Keratinocyte (primary cell): ENCODE measurements around the gene ZC3H12C. TPM values are rescaled to one million over a fixed set of nuclear protein-coding genes. Genes with fewer than 3 reads are reported as not detected.

Source experiments
- DNase-seq: peaks from one replicate; pipeline ENCODE4 v3.0.0-alpha.2; 2011; ENCODE audit warnings: low read depth, missing footprints, low spot score
- FAIRE-seq: peaks from 2 replicates; lab custom pipeline; 2011; peaks lifted over from hg19 to GRCh38; lab: Jason Lieb, UNC
- H2AFZ ChIP-seq: 2 replicates; pipeline ENCODE4 v1.6.0; 2012; ENCODE audit warnings: low read length, control low read depth, inconsistent platforms; ENCODE audit not compliant: control insufficient read depth
- H3K27ac ChIP-seq: 2 replicates; pipeline ENCODE4 v1.5.1; 2011; ENCODE audit warnings: low read length; ENCODE audit not compliant: control insufficient read depth, insufficient read depth
- H3K27me3 ChIP-seq: 3 replicates; pipeline ENCODE4 v1.6.0; 2011; ENCODE audit warnings: low read length; ENCODE audit not compliant: control insufficient read depth, insufficient read depth; ENCODE audit errors: extremely low read depth
- H3K36me3 ChIP-seq, 2 experiments: 2 replicates in 1 of 2; 3 replicates in 1 of 2; pipeline ENCODE4 v1.5.1; 2011; ENCODE audit warnings: low read length in 2 of 2, mild to moderate bottlenecking in 1 of 2; ENCODE audit not compliant: control insufficient read depth in 2 of 2, insufficient read depth in 2 of 2; ENCODE audit errors: extremely low read depth in 1 of 2
- H3K4me1 ChIP-seq: 3 replicates; pipeline ENCODE4 v1.5.1; 2011; ENCODE audit warnings: low read length; ENCODE audit not compliant: control insufficient read depth, insufficient read depth; ENCODE audit errors: extremely low read depth
- H3K4me2 ChIP-seq: 3 replicates; pipeline ENCODE4 v1.6.0; 2011; ENCODE audit warnings: low read depth, low read length; ENCODE audit not compliant: control insufficient read depth, insufficient read depth; ENCODE audit errors: extremely low read depth
- H3K4me3 ChIP-seq, 3 experiments: fragments of 200-600 bp in 1 of 3; sonication (generic) in 1 of 3; 2 replicates in 2 of 3; 3 replicates in 1 of 3; pipeline ENCODE4 v1.5.1; 2011 to 2016; ENCODE audit warnings: low read length in 3 of 3, mild to moderate bottlenecking in 3 of 3, control low read depth in 2 of 3, inconsistent platforms in 1 of 3, low read depth in 1 of 3, mixed read lengths in 1 of 3, mixed run types in 1 of 3, moderate library complexity in 1 of 3; ENCODE audit not compliant: control insufficient read depth in 2 of 3, insufficient read depth in 2 of 3; ENCODE audit errors: extremely low read depth in 1 of 3
- H3K79me2 ChIP-seq: 2 replicates; pipeline ENCODE4 v1.6.0; 2012; ENCODE audit warnings: low read length; ENCODE audit not compliant: control insufficient read depth, insufficient read depth
- H3K9ac ChIP-seq: 3 replicates; pipeline ENCODE4 v1.6.0; 2011; ENCODE audit warnings: low read length; ENCODE audit not compliant: control insufficient read depth, insufficient read depth; ENCODE audit errors: extremely low read depth
- H3K9me1 ChIP-seq: 3 replicates; pipeline ENCODE4 v1.6.0; 2011; ENCODE audit warnings: low read length; ENCODE audit not compliant: control insufficient read depth, insufficient read depth; ENCODE audit errors: extremely low read depth
- H3K9me3 ChIP-seq: 2 replicates; pipeline ENCODE4 v1.5.1; 2012; ENCODE audit warnings: low read depth, low read length; ENCODE audit not compliant: control insufficient read depth
- H4K20me1 ChIP-seq: 3 replicates; pipeline ENCODE4 v1.6.0; 2011; ENCODE audit warnings: low read length; ENCODE audit not compliant: control insufficient read depth, insufficient read depth; ENCODE audit errors: extremely low read depth
- CTCF ChIP-seq, 3 experiments: IDR thresholded peaks in 1 of 3; conservative IDR thresholded peaks in 1 of 3; optimal IDR thresholded peaks in 1 of 3; 2 replicates in 2 of 3; 3 replicates in 1 of 3; pipeline versions ENCODE3 to v1.5.1; 2011; ENCODE audit warnings: low read length in 3 of 3, mild to moderate bottlenecking in 3 of 3, moderate library complexity in 2 of 3, control low read depth in 1 of 3, inconsistent platforms in 1 of 3; ENCODE audit not compliant: insufficient read depth in 2 of 3; ENCODE audit errors: extremely low read depth in 1 of 3
- EZH2 ChIP-seq: IDR thresholded peaks from one replicate; pipeline ENCODE4 v1.6.1; 2012; ENCODE audit warnings: inconsistent platforms, mild to moderate bottlenecking, low read length, moderate library complexity
- dilution Hi-C: fragments of 300-500 bp; cut with MboI; formaldehyde crosslinking; loops from one replicate; pipeline ENCODE4 v1.7.0; 2020; ENCODE audit warnings: low sequenced_read_pairs; ENCODE audit not compliant: extremely low pct_ligation_motif_present
- polyA plus RNA-seq, 5 experiments: library from polyadenylated mRNA; depleted of rRNA in 3 of 5; stranded (reverse) in 3 of 5; stranded (forward) in 1 of 5; unstranded in 1 of 5; fragments of >200 nt; gene quantifications; 1 replicate in 1 of 5; 2 replicates in 3 of 5; 3 replicates in 1 of 5; pipeline versions ENCODE4 v1.2.1 to v1.2.3, GENCODE V29; 2011 to 2012; ENCODE audit warnings: missing spikeins in 2 of 5, low read depth in 1 of 5, low replicate concordance in 1 of 5

ZC3H12C gene
- polyA plus RNA-seq, 1 donor (not counting 4 experiments of a cell fraction or from before 2014, with no cell fraction given), result 13.9 TPM

DNA sequence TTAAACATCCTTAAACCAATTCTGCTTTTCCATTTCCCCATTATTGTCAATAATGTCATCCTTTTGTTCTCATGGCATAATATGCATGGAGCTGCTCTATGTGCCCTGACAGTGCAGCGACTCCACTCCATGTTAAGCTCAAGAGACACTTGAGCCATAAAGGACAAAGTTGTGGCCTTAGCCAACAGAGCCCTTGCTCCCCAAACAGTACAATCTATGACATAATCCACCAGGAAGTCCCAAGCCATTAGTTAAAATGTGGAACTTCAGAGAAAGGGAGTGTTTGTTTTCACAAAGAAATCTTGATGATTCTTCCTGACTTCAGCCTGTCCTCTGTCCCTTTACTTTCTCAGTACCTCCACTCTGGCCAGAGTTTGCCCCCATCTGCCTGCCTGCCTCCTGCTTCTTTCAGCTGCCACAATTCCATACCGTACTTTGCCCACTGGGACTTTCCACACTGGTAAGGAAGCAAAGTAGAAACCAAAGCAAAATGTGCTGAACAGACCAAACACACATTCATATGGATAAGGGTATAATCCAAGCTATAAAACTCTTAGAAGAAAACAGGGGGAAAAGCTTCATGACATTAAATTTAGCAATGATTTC is 46.3 kb upstream of the ZC3H12C start:
- Histone ChIP-seq H3K9ac (no peak overlapping the region), H3K9me1 (no peaks in the 10 kb centered on the region), H2AFZ (no peak overlapping the region), H3K27me3 (no peaks in the 10 kb centered on the region), H3K9me3 (no peaks in the 10 kb centered on the region), H3K36me3 (no peaks in the 10 kb centered on the region), H3K4me2 (no peak overlapping the region), H4K20me1 (no peaks in the 10 kb centered on the region), H3K79me2 (no peaks in the 10 kb centered on the region), H3K4me1 (peaks cover 3% of the 10 kb centered on the region), H3K27ac (no peak overlapping the region), H3K4me3 (no peak overlapping the region)
- FAIRE-seq, result no peak
- no peak for TF ChIP-seq EZH2
- TF ChIP-seq CTCF (optimal IDR thresholded peaks at IDR 0.05 in 1 of 3, IDR thresholded peaks at IDR 0.05 in 1 of 3, conservative IDR thresholded peaks at IDR 0.05 in 1 of 3; ENCODE audit: extremely low read depth in 1 of 3, insufficient read depth in 2 of 3, low read length in 3 of 3), result no peak
- no peak for DNase-seq
- dilution Hi-C loops, result no loop called here

DNA sequence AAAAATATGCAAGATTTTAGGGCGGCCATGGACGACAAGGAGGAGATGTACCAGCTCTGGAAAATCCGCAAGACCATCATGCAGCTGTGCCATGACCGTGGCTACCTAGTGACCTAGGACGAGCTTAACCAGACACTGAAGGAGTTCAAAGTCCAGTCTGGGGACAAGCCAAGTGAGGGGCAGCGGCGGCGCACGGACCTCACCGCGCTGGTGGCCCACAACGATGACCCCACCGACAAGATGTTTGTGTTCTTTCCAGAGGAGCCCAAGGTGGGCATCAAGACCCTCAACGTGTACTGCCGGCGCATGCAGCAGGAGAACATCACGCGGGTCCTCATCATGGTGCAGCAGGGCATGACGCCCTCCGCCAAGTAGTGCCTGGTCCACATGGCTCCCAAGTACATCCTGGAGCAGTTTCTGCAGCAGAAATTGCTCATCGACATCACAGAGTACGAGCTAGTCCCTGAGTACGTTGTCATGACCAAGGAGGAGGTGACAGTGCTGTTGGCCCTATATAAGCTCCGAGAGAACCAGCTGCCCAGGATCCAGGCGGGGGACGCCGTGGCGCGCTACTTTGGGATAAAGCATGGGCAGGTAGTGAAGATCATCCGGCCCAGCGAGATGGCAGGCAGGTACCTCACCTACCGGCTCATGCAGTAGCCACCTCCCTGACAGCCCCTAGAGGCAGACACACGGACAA is 43.5 kb upstream of the ZC3H12C start:
- H3K36me3 ChIP-seq, result no peaks in the 10 kb centered on the region
- H3K9ac ChIP-seq, result no peak overlapping the region
- no peaks in the 10 kb centered on the region for H3K27me3 ChIP-seq
- no peaks in the 10 kb centered on the region for H3K4me1 ChIP-seq
- dilution Hi-C loops, result no loop called here
- DNase-seq (no peak), FAIRE-seq (no peak)
- H3K4me3 ChIP-seq, result no peak overlapping the region
- no peaks in the 10 kb centered on the region for H3K9me3 ChIP-seq
- H3K79me2 ChIP-seq, result no peaks in the 10 kb centered on the region
- H3K9me1 ChIP-seq, result no peaks in the 10 kb centered on the region
- no peak overlapping the region for H3K4me2 ChIP-seq
- TF ChIP-seq CTCF (optimal IDR thresholded peaks at IDR 0.05 in 1 of 3, IDR thresholded peaks at IDR 0.05 in 1 of 3, conservative IDR thresholded peaks at IDR 0.05 in 1 of 3; ENCODE audit: extremely low read depth in 1 of 3, insufficient read depth in 2 of 3, low read length in 3 of 3) (no peak), EZH2 (no peak)
- H4K20me1 ChIP-seq, result no peaks in the 10 kb centered on the region
- H3K27ac ChIP-seq, result no peak overlapping the region
- H2AFZ ChIP-seq, result no peak overlapping the region
